Activated T-cell treated with anti-CD3 and anti-CD28 coated beads, Interleukin-2, amount 50 U/mL, for 4 hours (primary cell): ENCODE measurements around the gene CERS5. TPM values are rescaled to one million over a fixed set of nuclear protein-coding genes. Genes with fewer than 3 reads are reported as not detected.

ENCODE experiments used
- ATAC-seq, 2 donors: fragments of 200-7000 bp; cut with Tn5 transposase; one replicate each; pipeline ENCODE4 v1.10.0; 2021
- DNase-seq: peaks from one replicate; pipeline ENCODE4 v3.0.0-alpha.2; 2020
- H3K27me3 Mint-ChIP-seq: one replicate; pipeline ENCODE4 v1.8.0; 2021; ENCODE audit warnings: low read depth, mixed read lengths
- H3K36me3 Mint-ChIP-seq: one replicate; pipeline ENCODE4 v1.8.0; 2022; ENCODE audit warnings: mixed read lengths; ENCODE audit not compliant: insufficient read depth
- H3K4me1 Mint-ChIP-seq: one replicate; pipeline ENCODE4 v1.8.0; 2021; ENCODE audit warnings: low read depth, mixed read lengths
- H3K4me3 Mint-ChIP-seq: one replicate; pipeline ENCODE4 v1.8.0; 2021; ENCODE audit warnings: mild to moderate bottlenecking, moderate library complexity, mixed read lengths
- H3K9me3 Mint-ChIP-seq: one replicate; pipeline ENCODE4 v1.8.0; 2021; ENCODE audit warnings: mixed read lengths
- total RNA-seq, 3 donors: library from RNA; stranded (reverse); gene quantifications; one replicate each; pipeline ENCODE4 v1.2.1, GENCODE V29; 2021

The CERS5 gene
- total RNA-seq, 3 donors from 2014 or later, result 39.0 to 48.0 (median 39.0) TPM

DNA sequence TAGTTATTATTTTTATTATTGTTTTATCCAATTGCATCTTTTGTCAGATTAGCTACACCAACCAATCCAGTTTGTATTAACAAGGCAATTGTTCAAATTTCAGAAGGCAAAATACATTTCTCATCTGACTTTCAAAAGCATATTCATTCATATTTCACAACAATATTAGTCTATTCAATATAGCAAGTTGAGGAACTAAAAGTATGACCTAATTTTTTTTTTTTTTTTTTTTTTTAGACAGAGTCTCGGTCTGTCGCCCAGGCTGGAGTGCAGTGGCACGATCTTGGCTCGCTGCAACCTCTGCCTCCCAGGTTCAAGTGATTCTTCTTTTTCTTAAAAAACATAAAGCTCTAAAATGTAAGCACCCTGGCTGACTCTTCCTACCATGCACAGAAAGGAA lies 37.9 kb downstream of the CERS5 start:
- Mint-ChIP-seq H3K27me3 (no peaks in the 10 kb centered on the region), H3K4me1 (peaks cover 15% of the 10 kb centered on the region), H3K36me3 (peaks cover 36% of the 10 kb centered on the region), H3K9me3 (no peaks in the 10 kb centered on the region), H3K4me3 (no peak overlapping the region)
- no peak for DNase-seq
- ATAC-seq, result no peak

DNA sequence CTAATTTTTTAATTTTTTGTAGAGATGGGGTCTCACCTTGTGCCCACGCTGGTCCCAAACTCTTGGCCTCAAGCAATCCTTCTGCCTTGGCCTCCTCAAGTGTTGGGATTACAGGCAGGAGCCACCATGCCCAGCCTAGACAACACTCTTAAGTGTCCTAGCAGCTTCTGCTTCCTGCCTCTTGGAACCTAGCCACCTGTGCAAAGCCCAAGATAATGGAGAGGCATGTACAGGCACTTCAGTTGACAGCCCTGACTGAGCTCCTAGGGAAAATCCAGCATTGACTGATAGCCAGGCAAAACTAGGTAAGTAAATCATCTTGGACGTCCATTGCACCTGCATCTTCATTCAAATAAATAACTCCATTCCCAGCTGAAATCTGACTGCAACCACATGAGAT lies 39.6 kb downstream of the CERS5 start:
- DNase-seq (no peak), ATAC-seq (no peak)
- Mint-ChIP-seq H3K27me3 (no peaks in the 10 kb centered on the region), H3K4me1 (peaks cover 15% of the 10 kb centered on the region), H3K9me3 (no peaks in the 10 kb centered on the region), H3K36me3 (peaks cover 37% of the 10 kb centered on the region), H3K4me3 (no peak overlapping the region)

DNA sequence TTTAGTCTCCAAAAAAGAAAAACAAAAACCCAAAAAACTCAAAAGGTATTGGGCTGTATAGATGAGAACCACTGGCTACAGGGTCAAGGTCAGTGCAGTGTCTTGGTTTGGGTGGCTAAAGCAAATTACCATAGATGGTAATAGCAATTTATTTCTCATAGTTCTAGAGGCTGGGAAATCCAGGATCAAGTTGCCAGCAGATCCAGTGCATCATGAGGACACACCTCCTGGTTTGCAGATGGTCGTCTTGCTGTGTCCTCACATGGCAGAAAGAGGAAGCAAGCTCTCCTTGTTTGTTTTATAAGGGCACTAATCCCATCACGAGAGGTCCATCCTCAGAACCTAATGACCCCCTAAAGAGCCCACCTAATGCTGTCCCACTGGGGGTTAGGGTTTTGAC lies 44.0 kb downstream of the CERS5 start:
- Mint-ChIP-seq H3K4me3 (no peak overlapping the region), H3K27me3 (no peaks in the 10 kb centered on the region), H3K36me3 (peaks cover 35% of the 10 kb centered on the region), H3K4me1 (peaks cover 33% of the 10 kb centered on the region), H3K9me3 (no peaks in the 10 kb centered on the region)
- ATAC-seq (no peak), DNase-seq (no peak)

DNA sequence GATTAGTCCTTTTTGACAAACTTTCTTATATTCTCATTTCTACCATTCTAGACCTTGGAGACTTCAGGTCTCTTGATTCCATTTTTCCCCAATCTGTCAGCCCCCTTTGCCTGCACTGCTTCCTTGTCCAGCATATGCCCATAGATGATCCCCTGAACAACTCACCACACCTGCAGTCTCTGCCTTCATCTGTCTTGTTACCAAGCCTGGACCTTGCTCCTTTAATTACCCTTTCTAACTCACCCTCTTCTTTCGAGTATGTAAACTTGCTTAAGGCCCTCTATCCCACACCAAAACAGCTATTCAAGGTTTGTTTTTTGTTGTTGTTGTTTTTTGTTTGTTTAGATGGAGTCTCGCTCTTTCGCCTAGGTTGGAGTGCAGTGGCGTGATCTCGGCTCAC lies 45.5 kb downstream of the CERS5 start:
- Mint-ChIP-seq H3K4me3 (no peak overlapping the region), H3K36me3 (peaks cover 31% of the 10 kb centered on the region), H3K4me1 (peaks cover 38% of the 10 kb centered on the region), H3K9me3 (no peaks in the 10 kb centered on the region), H3K27me3 (no peaks in the 10 kb centered on the region)
- no peak for ATAC-seq
- no peak for DNase-seq

DNA sequence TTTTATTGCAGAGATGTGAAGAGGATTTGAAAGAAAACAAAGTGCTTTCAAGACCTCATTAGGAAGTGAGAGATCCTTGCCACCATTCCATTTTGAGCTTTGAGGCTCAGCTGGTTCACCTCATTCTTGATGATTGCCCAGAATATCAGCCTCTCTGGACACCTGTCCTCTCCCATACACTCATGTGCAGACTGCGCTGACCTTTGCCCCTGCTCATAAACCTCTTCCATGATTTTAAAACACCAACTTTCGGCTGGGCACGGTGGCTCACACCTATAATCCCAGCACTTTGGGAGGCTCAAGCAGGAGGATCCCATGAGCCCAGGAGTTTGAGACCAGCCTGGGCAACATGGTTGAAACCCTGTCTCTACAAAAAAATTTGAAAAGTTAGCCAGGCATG lies 46.2 kb downstream of the CERS5 start:
- H3K4me3 Mint-ChIP-seq, result no peak overlapping the region
- peaks cover 31% of the 10 kb centered on the region for H3K36me3 Mint-ChIP-seq
- no peak for DNase-seq
- H3K9me3 Mint-ChIP-seq, result no peaks in the 10 kb centered on the region
- peaks cover 44% of the 10 kb centered on the region for H3K4me1 Mint-ChIP-seq
- H3K27me3 Mint-ChIP-seq, result no peaks in the 10 kb centered on the region
- ATAC-seq, result no peak

DNA sequence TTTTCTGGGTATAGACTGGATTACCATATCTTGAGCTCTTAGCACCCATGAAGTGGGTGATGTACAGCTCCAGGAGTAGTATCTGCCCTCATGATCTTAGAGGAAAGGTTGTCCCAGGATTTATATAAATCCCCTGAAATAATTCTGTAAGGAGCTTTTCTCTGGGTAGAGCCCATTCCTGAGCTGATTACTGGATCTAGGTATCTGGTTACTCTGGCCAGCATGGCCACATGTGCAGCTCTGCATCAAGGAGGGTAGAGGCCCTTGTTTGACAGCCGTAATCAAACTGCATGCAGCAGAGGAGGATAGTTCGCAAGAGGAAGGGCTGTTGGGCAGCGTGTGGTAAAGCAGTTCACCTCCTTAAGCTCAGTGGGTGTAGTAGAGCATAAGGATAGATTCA lies 46.6 kb downstream of the CERS5 start:
- ATAC-seq, result no peak
- no peaks in the 10 kb centered on the region for H3K27me3 Mint-ChIP-seq
- DNase-seq, result no peak
- peaks cover 31% of the 10 kb centered on the region for H3K36me3 Mint-ChIP-seq
- no peaks in the 10 kb centered on the region for H3K9me3 Mint-ChIP-seq
- H3K4me3 Mint-ChIP-seq, result no peak overlapping the region
- peaks cover 44% of the 10 kb centered on the region for H3K4me1 Mint-ChIP-seq

DNA sequence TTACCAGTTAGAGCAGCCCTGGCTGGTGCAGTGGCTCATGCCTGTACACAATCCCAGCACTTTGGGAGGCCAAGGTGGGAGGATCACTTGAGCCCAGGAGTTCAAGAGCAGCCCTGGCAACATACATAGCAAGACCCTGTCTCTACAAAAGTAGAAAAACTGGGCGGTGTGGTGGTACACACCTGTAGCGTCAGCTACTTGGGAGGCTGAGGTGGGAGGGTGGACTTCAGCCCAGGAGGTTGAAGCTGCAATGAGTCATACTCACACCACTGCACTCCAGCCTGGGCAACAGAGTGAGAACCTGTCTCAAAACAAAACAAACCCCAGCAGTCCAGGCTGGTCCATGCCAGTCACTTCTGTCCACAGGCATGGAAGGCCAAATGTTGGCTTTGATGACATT lies 47.8 kb downstream of the CERS5 start:
- no peaks in the 10 kb centered on the region for H3K27me3 Mint-ChIP-seq
- peaks cover 32% of the 10 kb centered on the region for H3K36me3 Mint-ChIP-seq
- peaks cover 42% of the 10 kb centered on the region for H3K4me1 Mint-ChIP-seq
- DNase-seq (no peak), ATAC-seq (peak in 1 of 2 donors; percentile 43)
- H3K9me3 Mint-ChIP-seq, result no peaks in the 10 kb centered on the region
- H3K4me3 Mint-ChIP-seq, result no peak overlapping the region

DNA sequence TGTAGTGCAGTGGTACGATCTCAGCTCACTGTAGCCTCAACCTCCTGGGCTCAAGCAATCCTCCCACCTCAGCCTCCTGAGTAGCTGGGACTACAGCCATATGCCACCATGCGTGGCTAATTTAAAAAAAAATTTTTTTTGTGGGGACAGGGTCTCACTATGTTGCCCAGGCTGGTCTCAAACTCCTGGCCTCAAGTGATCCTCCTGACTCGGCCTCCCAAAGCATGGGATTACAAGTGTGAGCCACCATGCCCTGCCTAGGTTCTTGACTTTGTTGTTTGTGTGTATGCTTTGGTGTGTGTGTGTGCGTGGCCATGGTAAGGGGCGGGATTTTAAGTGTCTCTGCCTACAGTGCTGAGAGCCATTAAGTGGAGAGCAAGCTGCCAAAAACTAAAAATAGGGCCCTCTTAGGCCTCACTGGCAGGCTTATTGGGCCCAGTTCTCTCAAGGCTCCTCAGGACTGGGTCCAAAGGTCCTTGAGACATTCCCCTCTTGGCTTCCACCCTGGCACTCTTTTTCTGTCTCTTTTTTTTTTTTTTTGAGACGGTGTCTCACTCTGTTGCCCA lies 50.0 kb downstream of the CERS5 start:
- H3K4me1 Mint-ChIP-seq, result peaks cover 53% of the 10 kb centered on the region
- no peak for ATAC-seq
- no peaks in the 10 kb centered on the region for H3K9me3 Mint-ChIP-seq
- no peak for DNase-seq
- H3K36me3 Mint-ChIP-seq, result peaks cover 20% of the 10 kb centered on the region
- no peaks in the 10 kb centered on the region for H3K27me3 Mint-ChIP-seq
- H3K4me3 Mint-ChIP-seq, result no peak overlapping the region

DNA sequence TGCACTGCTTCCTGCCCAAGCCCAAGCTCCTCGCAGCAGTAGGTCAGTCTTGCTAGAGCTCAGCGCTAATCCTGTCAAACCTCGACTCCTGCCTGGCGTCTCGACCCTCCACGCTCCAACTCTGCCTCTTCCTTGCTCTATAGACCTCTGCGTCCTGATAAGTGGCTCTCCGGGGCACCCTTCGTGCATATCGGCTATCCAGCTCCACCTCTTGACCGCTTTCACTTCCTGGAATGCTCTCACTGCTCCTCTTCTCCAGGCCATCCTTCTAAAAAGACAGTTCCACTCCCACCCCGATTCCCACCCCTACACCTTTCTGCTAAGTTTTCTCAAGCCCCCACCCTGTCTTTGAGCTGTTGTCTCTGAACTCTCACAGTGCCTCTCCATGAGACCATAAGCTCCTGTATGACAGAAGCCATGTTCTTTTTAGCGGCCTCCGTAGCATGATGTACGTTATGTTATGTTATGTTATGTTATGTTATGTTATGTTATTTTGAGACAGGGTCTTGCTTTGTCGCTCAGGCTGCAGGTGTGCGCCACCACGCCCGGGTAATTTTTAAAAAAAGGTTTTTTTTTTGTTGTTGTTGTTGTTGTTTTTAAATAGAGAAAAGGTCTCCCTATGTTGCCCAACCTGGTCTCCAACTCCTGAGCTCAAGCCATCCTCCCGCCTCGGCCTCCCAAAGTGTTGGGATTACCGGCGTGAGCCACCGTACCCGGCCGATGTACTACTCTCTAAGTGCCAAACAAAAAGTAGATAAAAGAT lies 54.5 kb downstream of the CERS5 start:
- ATAC-seq (peak in 1 of 2 donors; percentile 2), DNase-seq (no peak)
- H3K4me1 Mint-ChIP-seq, result peaks cover 46% of the 10 kb centered on the region
- peaks cover 10% of the 10 kb centered on the region for H3K36me3 Mint-ChIP-seq
- H3K4me3 Mint-ChIP-seq, result peak overlapping the region; percentile 99
- H3K27me3 Mint-ChIP-seq, result no peaks in the 10 kb centered on the region
- no peaks in the 10 kb centered on the region for H3K9me3 Mint-ChIP-seq

DNA sequence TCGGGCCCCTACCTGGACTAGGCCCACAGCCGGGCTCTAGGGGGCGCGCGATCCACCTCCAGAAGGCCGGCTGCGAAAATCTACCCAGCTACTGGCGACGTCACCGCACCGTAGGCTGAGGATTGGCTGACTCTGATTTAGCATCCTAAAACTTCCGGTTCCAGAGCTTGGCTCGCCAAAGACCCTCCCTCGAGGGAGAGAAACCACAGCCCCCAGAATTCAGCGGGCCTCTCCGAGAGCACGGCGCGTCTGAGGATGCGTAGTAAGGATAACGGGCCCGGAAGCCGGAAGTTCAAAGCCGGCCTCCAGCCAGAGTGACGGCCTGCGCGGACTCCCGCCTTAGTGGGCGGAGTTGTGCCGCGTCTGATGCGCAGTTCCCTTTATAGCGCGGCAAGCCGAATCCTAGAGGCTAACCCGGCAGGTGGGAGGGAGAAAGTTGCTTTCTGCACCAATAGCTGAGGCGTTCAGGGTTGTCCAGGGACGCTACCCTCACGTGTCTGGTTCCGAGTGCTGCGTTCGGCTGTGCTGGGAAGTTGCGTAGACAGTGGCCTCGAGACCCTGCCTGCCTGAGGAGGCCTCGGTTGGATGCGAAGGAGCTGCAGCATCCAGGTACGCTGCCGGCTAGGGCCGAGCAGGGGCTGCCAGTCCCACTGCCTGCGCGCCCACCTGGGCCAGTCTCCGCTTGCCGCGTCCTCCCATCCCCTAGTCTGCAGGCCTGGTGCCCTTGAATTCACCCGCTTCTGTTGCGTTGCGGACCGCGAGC lies 55.3 kb downstream of the CERS5 start, which contains the start of gene COX14:
COX14 (plus strand) TSS at position 544 of the 763 bp plus-strand sequence. CDS start 7,808 bp downstream, outside the sequence.
- H3K27me3 Mint-ChIP-seq, result no peaks in the 10 kb centered on the region
- no peaks in the 10 kb centered on the region for H3K9me3 Mint-ChIP-seq
- peaks cover 41% of the 10 kb centered on the region for H3K4me1 Mint-ChIP-seq
- peaks cover 10% of the 10 kb centered on the region for H3K36me3 Mint-ChIP-seq
- DNase-seq, result peak; percentile 99
- H3K4me3 Mint-ChIP-seq, result peak within 1 kb of the TSS; percentile 99
- ATAC-seq, result peak; percentile 91 to 92

DNA sequence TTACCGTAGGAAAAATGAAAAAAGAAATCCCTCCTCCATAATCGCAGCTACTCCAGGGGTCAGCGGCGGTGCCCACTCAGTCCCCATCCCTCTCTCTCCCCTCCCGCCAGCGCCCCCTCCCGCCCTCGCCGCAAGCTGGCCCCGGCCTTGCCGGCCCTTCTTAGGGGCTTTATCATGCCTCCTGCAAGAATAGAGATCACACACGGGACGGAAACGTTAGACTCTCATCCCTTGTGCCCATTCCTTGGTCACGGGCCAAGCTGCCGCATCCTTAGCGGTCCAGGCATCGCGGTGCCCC lies 55.8 kb downstream of the CERS5 start:
- Mint-ChIP-seq H3K36me3 (peaks cover 8% of the 10 kb centered on the region), H3K4me3 (peak overlapping the region; percentile 99), H3K4me1 (peaks cover 35% of the 10 kb centered on the region), H3K27me3 (no peaks in the 10 kb centered on the region), H3K9me3 (no peaks in the 10 kb centered on the region)
- DNase-seq (no peak), ATAC-seq (no peak)

DNA sequence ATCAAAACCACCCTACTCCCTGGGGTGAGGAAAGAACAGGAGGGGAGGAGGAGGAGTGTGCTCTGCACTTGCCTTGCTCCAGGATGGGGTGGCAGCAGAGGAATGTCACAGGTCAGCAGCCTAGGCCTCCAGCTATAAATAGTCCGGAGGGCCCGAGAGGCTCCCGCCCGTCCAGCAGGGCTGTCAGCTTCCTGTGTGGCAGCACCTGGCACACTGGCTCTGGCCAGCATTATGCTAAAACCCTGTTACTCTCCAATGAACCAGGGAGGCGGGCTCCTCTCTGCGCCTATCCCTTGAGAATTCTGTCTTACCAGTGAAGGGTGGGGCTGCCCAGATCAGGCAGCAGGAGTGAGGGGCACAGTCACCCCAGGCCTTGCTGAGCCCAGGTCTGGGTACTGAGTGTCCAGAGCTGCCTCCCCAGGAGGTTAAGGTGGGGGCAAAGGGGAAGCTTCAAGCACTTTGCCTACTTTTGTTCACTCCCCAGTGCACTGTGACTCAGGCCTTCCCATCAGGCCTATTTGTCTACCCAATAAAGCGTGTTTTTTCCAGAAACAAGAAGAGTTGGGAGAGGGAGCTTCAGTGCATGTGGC lies 56.3 kb downstream of the CERS5 start:
- Mint-ChIP-seq H3K36me3 (peaks cover 7% of the 10 kb centered on the region), H3K27me3 (no peaks in the 10 kb centered on the region), H3K4me3 (peak overlapping the region; percentile 99), H3K9me3 (no peaks in the 10 kb centered on the region), H3K4me1 (peaks cover 31% of the 10 kb centered on the region)
- no peak for ATAC-seq
- DNase-seq, result no peak

DNA sequence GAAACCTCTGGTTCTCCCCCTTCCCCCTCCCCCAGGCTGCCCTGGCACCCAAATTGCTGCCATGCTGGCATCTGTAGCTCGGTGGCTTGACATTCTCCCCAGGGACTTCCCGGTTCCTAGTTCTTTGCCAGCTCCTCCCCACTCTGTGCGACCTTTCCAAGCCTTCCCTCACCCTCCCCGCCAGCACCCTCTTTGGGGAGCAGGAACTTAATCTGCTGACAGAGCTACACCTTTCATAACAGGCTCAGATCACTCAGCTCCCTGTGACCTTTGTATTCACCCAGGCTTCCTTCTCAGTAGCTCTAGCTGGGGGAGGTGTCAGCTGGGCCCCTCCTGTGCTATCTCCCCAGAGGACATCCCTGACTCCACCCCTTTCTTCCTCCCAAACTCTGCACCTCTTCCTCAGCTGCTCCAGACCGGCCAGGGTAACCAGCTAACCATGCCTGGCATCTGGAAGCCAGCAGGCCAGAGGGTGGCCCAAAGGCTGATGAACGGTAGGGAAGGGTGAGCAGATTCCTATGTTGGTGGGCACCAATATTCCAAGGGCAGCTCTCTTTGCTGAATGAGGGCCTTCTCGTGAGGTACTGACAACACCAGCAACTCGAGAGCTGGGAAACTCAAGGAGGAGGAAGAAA lies 56.9 kb downstream of the CERS5 start:
- Mint-ChIP-seq H3K27me3 (no peaks in the 10 kb centered on the region), H3K4me3 (no peak overlapping the region), H3K4me1 (peaks cover 25% of the 10 kb centered on the region), H3K9me3 (no peaks in the 10 kb centered on the region), H3K36me3 (peaks cover 2% of the 10 kb centered on the region)
- no peak for ATAC-seq
- DNase-seq, result no peak

DNA sequence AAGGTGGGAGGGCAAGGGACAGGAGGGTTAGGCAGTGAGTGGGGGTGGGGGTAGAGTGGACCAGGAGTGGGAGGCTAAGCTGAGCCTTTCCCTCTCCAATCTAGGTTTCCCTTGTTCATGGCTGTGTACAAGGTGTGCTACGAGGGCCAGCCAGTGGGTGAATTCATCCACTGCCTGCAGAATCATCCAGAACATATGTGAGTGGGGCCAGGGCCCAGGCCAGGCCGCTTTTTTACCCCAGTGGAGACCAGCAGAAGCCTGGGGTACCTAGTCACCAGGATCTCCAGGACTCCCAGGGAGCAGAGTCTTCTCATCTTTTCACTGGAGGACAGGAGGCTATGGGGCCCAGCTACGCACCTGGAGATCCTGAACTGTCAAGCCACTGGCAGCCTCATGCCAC lies 57.9 kb downstream of the CERS5 start:
- H3K4me3 Mint-ChIP-seq, result no peak overlapping the region
- H3K36me3 Mint-ChIP-seq, result no peaks in the 10 kb centered on the region
- ATAC-seq, result no peak
- no peak for DNase-seq
- no peaks in the 10 kb centered on the region for H3K27me3 Mint-ChIP-seq
- peaks cover 22% of the 10 kb centered on the region for H3K4me1 Mint-ChIP-seq
- H3K9me3 Mint-ChIP-seq, result no peaks in the 10 kb centered on the region
